Measurements from ENCODE around the gene PSG11. TPM values are rescaled to one million over a fixed set of nuclear protein-coding genes. Genes with fewer than 3 reads are reported as not detected.

The PSG11 gene
- total RNA-seq: not detected in 2 replicates

DNA sequence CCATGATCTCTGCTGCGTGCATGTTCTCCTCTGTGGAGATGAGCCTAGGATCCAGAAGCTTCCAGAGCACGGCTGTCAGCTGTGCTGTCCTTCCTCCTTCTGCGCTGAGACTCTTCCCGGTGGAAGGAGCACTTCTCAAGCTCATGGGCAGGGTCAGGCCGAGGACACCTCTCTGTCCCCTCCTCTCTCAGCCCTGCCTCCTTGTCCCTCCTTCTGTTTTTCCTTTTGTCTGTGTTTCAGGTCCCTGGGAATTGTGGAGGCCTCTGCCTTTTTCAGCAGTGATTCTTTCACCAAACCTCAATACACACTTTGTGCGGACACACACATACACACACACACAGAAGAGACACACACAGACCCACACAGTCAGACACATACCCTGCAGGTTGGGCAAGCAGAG is at the start of gene PSG11:
PSG11 (minus strand) TSS at position 101 of the 400 bp plus-strand sequence; CDS start at position 4, 97 bp downstream.

Other genes with a start within 250 kb of the PSG11 start
- not detected in 2 replicates for gene PSG1, start 146.8 kb downstream of the PSG11 start, total RNA-seq
- gene PSG6, start 108.6 kb downstream of the PSG11 start, total RNA-seq: not detected in 2 replicates
- not detected in 2 replicates for gene PSG7, start 89.3 kb downstream of the PSG11 start, total RNA-seq
- not detected in 2 replicates for gene PSG2, start 56.2 kb upstream of the PSG11 start, total RNA-seq
- gene PSG5, start 160.1 kb upstream of the PSG11 start, total RNA-seq: not detected in 2 replicates
- 1.6 TPM in 1 of 2 replicates, not detected in the other for gene PSG4, start 179.2 kb upstream of the PSG11 start, total RNA-seq
- gene PSG9, start 243.1 kb upstream of the PSG11 start, total RNA-seq: not detected in 2 replicates